Heart right ventricle (tissue), 16 donors: ENCODE results near the gene TAF1A. TPM values are rescaled to one million over a fixed set of nuclear protein-coding genes. Genes with fewer than 3 reads are reported as not detected.

Experiments used
- ATAC-seq, 8 donors: fragments of 200-7000 bp; cut with Tn5 transposase; one replicate each; pipeline ENCODE4 v1.9.1; 2020; ENCODE audit warnings: mild to moderate bottlenecking in 8 of 8, moderate library complexity in 8 of 8, moderate number of reproducible peaks in 1 of 8
- DNase-seq, 2 donors: peaks; one replicate each; pipeline ENCODE4 v3.0.0-alpha.2; 2020
- H3K27ac ChIP-seq, 10 donors: fragments of 200-600 bp; sonication (generic) in 2 of 10; one replicate each; pipeline versions ENCODE4 v1.5.0 to v1.8.0; 2020 to 2022; ENCODE audit warnings: mild to moderate bottlenecking in 3 of 10
- H3K27me3 ChIP-seq, 7 donors: fragments of 200-600 bp; one replicate each; pipeline ENCODE4 v1.8.0; 2021 to 2022; ENCODE audit warnings: mild to moderate bottlenecking in 2 of 7
- H3K36me3 ChIP-seq, 9 donors: fragments of 200-600 bp; sonication (generic) in 1 of 9; one replicate each; pipeline versions ENCODE4 v1.5.0 to v1.8.0; 2020 to 2022; ENCODE audit warnings: mild to moderate bottlenecking in 2 of 9
- H3K4me1 ChIP-seq, 9 donors: fragments of 200-600 bp; sonication (generic) in 1 of 9; one replicate each; pipeline versions ENCODE4 v1.5.0 to v1.8.0; 2020 to 2022; ENCODE audit warnings: mild to moderate bottlenecking in 4 of 9
- H3K4me3 ChIP-seq, 10 donors: fragments of 200-600 bp; sonication (generic) in 2 of 10; one replicate each; pipeline versions ENCODE4 v1.5.0 to v1.8.0; 2020 to 2022; ENCODE audit warnings: mild to moderate bottlenecking in 7 of 10, moderate library complexity in 2 of 10
- H3K9me3 ChIP-seq, 11 donors: fragments of 200-600 bp in 10 of 11; sonication (generic) in 2 of 11; one replicate each; pipeline versions ENCODE4 v1.5.0 to v1.8.0; 2013 to 2022; ENCODE audit warnings: mild to moderate bottlenecking in 2 of 11, control low read depth in 1 of 11, moderate library complexity in 1 of 11
- WGBS, 2 donors: extraction: QIAGEN DNeasy Blood & Tissue Kit; methylation state at CpG; one replicate each; pipeline ENCODE4 v1.1.7; 2013; ENCODE audit warnings: inconsistent platforms in 1 of 2; 5-methylcytosine and 5-hydroxymethylcytosine counted together
- intact Hi-C, 10 donors: fragments of 100-400 bp; cut with DNase I; formaldehyde crosslinking; loops; one replicate each; pipeline versions ENCODE4 v1.11.1 to v1.14.2; 2022
- polyA plus RNA-seq, 2 donors: library from polyadenylated mRNA; stranded (reverse); fragments of 200-250 nt; gene quantifications; one replicate each; pipeline ENCODE4 v1.2.3, GENCODE V29; 2013
- total RNA-seq, 10 donors: library from RNA; stranded (reverse); fragmentation: NEBNext Ultra II Directional in 3 of 10; extraction: Animal tissue kit (Norgen Biotek cat#: 25700) in 3 of 10; gene quantifications; one replicate each; pipeline versions ENCODE4 v1.2.1 to v1.2.4, GENCODE V29; 2021 to 2023
- TF ChIP-seq, protein P1 (sequence below), 9 donors: fragments of 200-600 bp; sonication (generic) in 2 of 9; IDR thresholded peaks; one replicate each; pipeline versions ENCODE4 v1.5.0 to v1.8.0; 2021 to 2022; ENCODE audit warnings: antibody characterized with exemption in 9 of 9, mild to moderate bottlenecking in 5 of 9, moderate library complexity in 1 of 9
- donor health status: Arrhythmogenic right ventricular cardiomyopathy.
- donor health status: ischemic (EF 13 %, LVEDD 7.1; RV severe dilation, severe dysfunction).
- donor health status: healthy with polysubstance abuse.
- donor health status: DM: no; HTN: yes; CAD: no.
- donor health status: DM: no; HTN: no; CAD: no.
- donor health status: ischemic (EF 25% LVEDD 6.9; RV normal size, moderate dysfunction).
- donor health status: ischemic (EF 25% LVEDD 5.7; RV mildly dilated, moderate dysfunction).
- donor health status: healthy.
- donor health status: DM: yes; HTN: yes; CAD: no.
- donor health status: Ischemic cardiomyopathy.
- donor health status: ischemic (EF 35%, LVEDD 5.7; RV mildly dilated, moderate dysfunction).
- donor health status: nonischemic (EF 11% LVEDD 7.7; RV severe dilation, severe dysfunction).
- donor health status: DM: yes; HTN: yes; CAD: no.
- donor health status: PGD.
- donor health status: ischemic (EF 29% LVEDD 5.4; RV normal size, mild dysfunction).
- donor health status: nonischemic (EF 23%, LVEDD 6.1; RV moderate dilation, normal function).

Gene TAF1A
- total and polyA plus RNA-seq, 12 donors, result 1.1 to 3.3 (median 1.7) TPM

DNA sequence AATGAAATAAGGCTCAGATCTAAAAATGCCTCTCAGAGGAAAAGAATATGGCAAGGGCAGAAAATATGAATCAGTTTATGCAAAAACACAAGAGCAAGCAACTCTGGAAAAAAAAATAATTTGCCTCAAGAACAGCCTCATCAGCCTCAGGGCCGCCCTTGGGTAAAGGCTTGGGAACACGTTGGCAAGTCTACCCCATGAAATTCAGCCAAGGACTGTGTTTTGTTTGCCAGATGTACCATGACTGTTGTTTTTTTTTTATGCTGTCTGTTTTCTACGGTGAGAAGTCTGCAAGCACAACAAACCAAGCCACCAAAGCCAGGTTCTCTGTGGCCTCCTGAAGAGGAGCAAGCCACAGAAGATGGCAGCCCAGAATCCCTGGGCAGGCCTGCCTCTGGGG is 59.8 kb downstream of the TAF1A start:
- ATAC-seq (no peak), DNase-seq (no peak)
- H3K9me3 ChIP-seq, result no peaks in the 10 kb centered on the region
- 55 to 65% methylated on average over 3 of the region's 3 CpGs for WGBS, 2 donors
- TF ChIP-seq, protein P1, sequence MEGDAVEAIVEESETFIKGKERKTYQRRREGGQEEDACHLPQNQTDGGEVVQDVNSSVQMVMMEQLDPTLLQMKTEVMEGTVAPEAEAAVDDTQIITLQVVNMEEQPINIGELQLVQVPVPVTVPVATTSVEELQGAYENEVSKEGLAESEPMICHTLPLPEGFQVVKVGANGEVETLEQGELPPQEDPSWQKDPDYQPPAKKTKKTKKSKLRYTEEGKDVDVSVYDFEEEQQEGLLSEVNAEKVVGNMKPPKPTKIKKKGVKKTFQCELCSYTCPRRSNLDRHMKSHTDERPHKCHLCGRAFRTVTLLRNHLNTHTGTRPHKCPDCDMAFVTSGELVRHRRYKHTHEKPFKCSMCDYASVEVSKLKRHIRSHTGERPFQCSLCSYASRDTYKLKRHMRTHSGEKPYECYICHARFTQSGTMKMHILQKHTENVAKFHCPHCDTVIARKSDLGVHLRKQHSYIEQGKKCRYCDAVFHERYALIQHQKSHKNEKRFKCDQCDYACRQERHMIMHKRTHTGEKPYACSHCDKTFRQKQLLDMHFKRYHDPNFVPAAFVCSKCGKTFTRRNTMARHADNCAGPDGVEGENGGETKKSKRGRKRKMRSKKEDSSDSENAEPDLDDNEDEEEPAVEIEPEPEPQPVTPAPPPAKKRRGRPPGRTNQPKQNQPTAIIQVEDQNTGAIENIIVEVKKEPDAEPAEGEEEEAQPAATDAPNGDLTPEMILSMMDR (IDR thresholded peaks at IDR 0.05), result no peak
- peaks cover 0 to 27% (median 0%) of the 10 kb centered on the region in 7 donors for H3K27me3 ChIP-seq
- H3K4me1 ChIP-seq, result no peaks in the 10 kb centered on the region
- H3K36me3 ChIP-seq, result no peaks in the 10 kb centered on the region
- intact Hi-C loops, result no loop called here
- no peak overlapping the region for H3K27ac ChIP-seq
- no peak overlapping the region for H3K4me3 ChIP-seq

DNA sequence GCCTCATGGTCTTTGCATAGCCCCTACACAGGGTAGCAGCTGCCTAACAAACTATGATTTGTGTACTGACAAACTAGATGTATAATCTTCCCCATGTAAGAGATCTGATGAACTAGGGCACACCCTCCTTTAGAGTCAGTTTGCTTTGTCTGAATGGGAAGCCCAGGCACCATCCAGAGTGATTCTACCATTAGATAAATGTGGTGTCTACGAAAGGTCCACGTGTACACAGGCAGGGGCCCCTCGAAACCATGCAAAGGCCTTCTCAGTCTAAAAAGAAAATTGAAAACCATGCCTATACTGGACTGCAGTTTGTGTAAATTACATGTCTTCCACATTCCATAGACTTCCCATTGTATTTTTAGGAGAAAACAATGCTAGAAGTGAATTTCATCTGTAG is 60.6 kb downstream of the TAF1A start:
- DNase-seq, result no peak
- H3K9me3 ChIP-seq, result no peaks in the 10 kb centered on the region
- no peak overlapping the region for H3K27ac ChIP-seq
- peaks cover 0 to 27% (median 0%) of the 10 kb centered on the region in 7 donors for H3K27me3 ChIP-seq
- 90% methylated on average over 3 of the region's 3 CpGs for WGBS, 2 donors
- no peaks in the 10 kb centered on the region for H3K36me3 ChIP-seq
- TF ChIP-seq, protein P1 (IDR thresholded peaks at IDR 0.05), result no peak
- ATAC-seq, result no peak
- no peaks in the 10 kb centered on the region for H3K4me1 ChIP-seq
- intact Hi-C loops, result no loop called here
- H3K4me3 ChIP-seq, result no peak overlapping the region

DNA sequence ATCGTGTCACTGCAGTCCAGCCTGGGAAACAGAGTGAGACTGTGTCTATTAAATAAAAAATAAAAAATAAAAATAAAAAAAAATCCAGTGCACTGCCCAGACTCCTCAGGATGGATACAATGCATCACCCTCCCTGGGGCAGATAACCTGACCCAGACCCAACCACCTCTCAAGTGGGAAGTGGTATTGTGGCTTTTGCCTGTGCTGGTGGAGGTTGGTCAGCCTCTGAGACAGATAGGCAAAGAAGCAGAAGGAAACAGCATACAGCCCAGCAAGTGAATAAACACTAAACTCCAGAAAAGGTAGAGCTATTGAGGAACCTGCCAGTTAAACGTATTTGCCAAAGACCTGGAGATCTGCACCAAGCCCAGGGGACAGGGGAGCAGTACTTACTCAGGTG is 63.8 kb downstream of the TAF1A start:
- DNase-seq, result no peak
- no peaks in the 10 kb centered on the region for H3K4me1 ChIP-seq
- 78 to 82% methylated on average over 2 of the region's 2 CpGs for WGBS, 2 donors
- no peaks in the 10 kb centered on the region for H3K36me3 ChIP-seq
- TF ChIP-seq, protein P1 (IDR thresholded peaks at IDR 0.05), result no peak
- no peak for ATAC-seq
- no peak overlapping the region for H3K27ac ChIP-seq
- H3K9me3 ChIP-seq, result peaks cover 0 to 4% (median 0%) of the 10 kb centered on the region in 11 donors
- intact Hi-C loops, result no loop called here
- H3K4me3 ChIP-seq, result no peak overlapping the region
- H3K27me3 ChIP-seq, result peaks cover 0 to 24% (median 0%) of the 10 kb centered on the region in 7 donors

DNA sequence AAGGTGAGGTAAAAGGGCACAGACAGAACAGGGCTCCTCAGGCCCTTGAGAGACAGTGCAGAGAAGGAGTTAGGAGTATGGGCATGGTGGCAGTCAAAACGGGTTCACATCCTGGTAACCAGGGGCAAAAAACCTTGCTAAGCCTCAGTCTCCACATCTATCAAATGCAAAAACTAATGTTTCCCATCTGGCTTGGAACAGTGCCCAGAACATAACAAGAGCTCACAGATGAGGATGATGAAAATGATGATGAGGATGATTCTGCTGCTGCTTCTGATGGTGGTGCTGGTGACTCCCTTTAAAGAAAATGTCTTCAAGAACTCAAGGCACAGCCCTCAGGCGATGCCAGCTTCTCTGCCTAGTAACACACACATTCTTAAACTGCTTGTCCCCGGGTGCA is 65.9 kb downstream of the TAF1A start:
- TF ChIP-seq, protein P1 (IDR thresholded peaks at IDR 0.05), result no peak
- 62 to 72% methylated on average over 3 of the region's 3 CpGs for WGBS, 2 donors
- Histone ChIP-seq H3K36me3 (no peaks in the 10 kb centered on the region), H3K9me3 (peaks cover 0 to 4% (median 0%) of the 10 kb centered on the region in 11 donors), H3K27ac (no peak overlapping the region), H3K4me3 (no peak overlapping the region), H3K4me1 (no peaks in the 10 kb centered on the region), H3K27me3 (peaks cover 0 to 24% (median 0%) of the 10 kb centered on the region in 7 donors)
- intact Hi-C loops, result no loop called here
- ATAC-seq (no peak), DNase-seq (no peak)
